H7 (cell line): ENCODE results near the gene GPR158. TPM values are rescaled to one million over a fixed set of nuclear protein-coding genes. Genes with fewer than 3 reads are reported as not detected.
A peak's percentile ranks its signal among the peaks of the same experiment; 100 is the strongest.

Source experiments
- DNase-seq: peaks from one replicate; pipeline ENCODE4 v3.0.0; 2012
- H3K27me3 ChIP-seq: 2 replicates; pipeline ENCODE4 v1.6.0; 2011; ENCODE audit warnings: mild to moderate bottlenecking, low read length; ENCODE audit not compliant: control insufficient read depth, insufficient read depth
- H3K36me3 ChIP-seq: replicated peaks from 2 replicates; pipeline ENCODE4 v1.5.1; 2011; ENCODE audit warnings: low read length; ENCODE audit not compliant: control insufficient read depth, insufficient read depth
- H3K4me3 ChIP-seq: 2 replicates; pipeline ENCODE4 v1.5.1; 2011; ENCODE audit warnings: low read depth, mild to moderate bottlenecking, control low read depth, low read length, moderate library complexity; ENCODE audit not compliant: insufficient read depth
- total RNA-seq: library from RNA; depleted of rRNA; stranded (reverse); fragments of >200 nt; shearing (Covaris generic); gene quantifications from 2 replicates; pipeline ENCODE4 v1.2.3, GENCODE V29; 2014

The GPR158 gene
- total RNA-seq, 1 experiment from 2014 or later, result 0.35 TPM

DNA sequence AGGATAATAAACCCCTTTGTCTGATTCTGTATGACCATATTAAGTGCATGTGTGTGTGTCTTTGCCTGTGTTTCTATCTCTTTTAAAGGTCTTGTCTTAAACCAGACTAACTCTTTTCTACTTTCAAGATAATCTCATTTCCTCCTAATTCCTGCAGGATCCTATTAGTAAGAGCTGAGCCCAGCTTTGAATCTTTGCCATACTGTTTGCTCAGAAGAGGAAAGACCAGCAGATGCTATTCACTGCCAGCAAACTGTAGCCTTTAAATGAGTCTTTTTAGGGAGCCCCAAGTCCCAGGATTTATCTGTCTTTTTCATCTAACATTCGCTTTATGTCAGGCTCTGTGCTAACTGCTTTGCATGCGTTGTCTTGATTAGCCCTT lies 2.9 kb downstream of the GPR158 start:
- peaks cover 29% of the 10 kb centered on the region for H3K27me3 ChIP-seq
- DNase-seq, result no peak
- no peak overlapping the region for H3K4me3 ChIP-seq
- H3K36me3 ChIP-seq, result no peaks in the 10 kb centered on the region

DNA sequence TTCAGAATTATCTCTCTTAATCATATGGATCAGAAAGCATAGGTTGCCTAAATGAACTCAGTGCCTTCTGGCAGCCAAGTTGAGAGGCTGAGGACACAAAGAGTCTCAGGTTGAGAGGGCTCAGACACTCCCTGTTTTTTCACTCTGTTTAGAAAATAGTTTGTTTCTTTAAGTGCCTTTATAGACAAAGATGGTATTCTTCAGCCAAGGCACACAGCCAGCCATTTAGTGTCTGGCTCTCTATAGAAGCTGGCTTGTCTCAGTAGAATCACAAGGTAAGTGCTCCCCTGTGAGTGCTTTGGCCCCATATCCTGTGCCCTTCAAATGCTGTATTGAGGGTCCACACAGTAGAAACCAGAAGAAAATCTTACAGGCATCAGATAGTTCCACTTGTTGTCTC lies 3.6 kb downstream of the GPR158 start:
- H3K36me3 ChIP-seq, result no peaks in the 10 kb centered on the region
- H3K4me3 ChIP-seq, result no peak overlapping the region
- DNase-seq, result no peak
- H3K27me3 ChIP-seq, result peaks cover 28% of the 10 kb centered on the region

DNA sequence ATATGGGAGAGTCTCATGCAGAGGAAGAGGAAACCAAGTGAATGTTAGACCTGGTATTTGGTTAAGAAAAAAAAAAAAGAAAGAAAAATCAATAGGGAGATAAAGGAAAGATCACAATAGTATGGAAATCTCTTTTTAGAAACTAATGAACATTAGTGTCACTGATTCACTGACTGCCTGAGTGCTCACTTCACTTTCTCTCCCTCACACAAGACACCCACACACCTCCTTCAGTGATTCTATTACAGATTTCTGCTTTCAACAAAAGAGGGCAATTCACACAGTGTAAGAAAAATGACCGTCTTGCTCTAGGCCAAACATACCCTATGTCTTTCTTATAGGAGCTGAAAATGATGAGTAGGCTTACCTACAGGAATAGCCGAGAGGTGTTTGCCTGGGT lies 6.0 kb downstream of the GPR158 start:
- Histone ChIP-seq H3K4me3 (no peak overlapping the region), H3K36me3 (no peaks in the 10 kb centered on the region), H3K27me3 (peaks cover 15% of the 10 kb centered on the region)
- DNase-seq, result no peak

DNA sequence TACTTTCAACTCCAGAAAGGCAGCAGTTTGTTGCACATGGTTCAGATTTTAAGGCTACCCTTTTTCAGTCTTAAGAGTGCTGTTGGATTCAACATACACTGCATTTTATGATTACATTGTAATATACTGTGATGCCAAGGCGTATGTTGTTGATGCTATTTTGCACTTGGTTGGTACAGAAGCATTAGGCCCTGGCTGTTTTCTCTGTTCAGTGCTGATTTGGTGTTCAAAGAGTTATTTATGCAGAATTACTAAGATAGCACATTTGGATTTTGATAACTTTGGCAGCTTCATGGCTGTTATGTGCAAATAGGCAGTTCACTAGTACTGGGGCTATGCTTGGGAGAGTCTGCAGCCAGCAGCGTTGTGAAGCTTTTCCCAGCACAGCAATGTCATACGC lies 7.8 kb downstream of the GPR158 start:
- Histone ChIP-seq H3K36me3 (no peaks in the 10 kb centered on the region), H3K4me3 (no peak overlapping the region), H3K27me3 (no peaks in the 10 kb centered on the region)
- DNase-seq, result no peak

DNA sequence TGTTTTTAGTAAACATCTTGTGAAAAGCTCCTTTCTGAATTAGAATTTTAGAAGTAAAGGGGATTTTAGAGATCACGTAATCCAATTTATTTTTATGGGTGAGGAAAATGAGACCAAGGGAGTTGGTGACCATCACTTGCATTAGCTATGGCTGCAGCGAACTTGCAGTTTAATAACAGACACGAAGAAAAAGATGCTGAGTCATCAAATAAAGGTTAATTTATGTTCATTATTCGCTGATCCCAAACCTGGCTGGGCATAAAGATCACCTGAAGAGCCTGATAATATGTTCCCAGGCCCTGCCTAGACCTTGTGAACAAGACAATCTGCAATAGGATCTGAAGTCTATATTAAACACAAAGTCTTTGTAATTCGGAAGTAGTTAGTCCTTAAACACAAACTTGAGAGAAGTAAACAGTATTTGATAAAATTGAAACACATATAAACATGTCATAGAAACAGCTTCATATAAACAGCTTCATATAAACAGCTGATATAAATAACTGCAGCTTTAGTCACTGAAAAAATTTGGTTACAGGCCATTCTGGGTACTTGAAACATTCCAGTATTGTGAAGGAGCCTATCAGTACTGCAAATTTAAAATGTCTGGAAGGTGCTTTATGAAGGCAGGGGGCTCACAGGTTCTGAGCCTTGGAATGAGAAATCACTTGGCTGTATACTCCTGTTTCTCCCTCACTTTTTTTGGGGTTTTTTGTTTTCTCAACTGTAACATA lies 16.5 kb downstream of the GPR158 start:
- H3K4me3 ChIP-seq, result no peak overlapping the region
- no peaks in the 10 kb centered on the region for H3K36me3 ChIP-seq
- no peaks in the 10 kb centered on the region for H3K27me3 ChIP-seq
- no peak for DNase-seq

DNA sequence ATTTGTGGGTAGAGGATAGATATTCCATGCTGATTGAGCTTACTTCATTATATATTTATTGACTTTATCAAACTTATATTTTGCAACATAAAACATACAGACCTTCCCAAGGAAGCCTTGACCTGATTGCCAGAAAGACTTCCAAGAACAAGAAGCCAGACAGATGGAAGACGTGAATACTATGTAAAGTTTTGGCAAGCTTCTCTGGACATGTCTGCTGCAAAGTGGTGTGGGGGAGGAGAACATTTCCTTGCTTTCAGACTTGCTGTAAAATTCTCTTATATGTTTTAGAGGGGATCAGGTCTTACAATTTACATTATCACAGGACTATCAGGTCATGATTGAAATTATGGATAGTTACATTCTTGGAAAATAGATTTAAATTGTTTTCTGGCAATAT lies 23.4 kb downstream of the GPR158 start:
- Histone ChIP-seq H3K27me3 (no peaks in the 10 kb centered on the region), H3K4me3 (no peak overlapping the region), H3K36me3 (no peaks in the 10 kb centered on the region)
- DNase-seq, result no peak

DNA sequence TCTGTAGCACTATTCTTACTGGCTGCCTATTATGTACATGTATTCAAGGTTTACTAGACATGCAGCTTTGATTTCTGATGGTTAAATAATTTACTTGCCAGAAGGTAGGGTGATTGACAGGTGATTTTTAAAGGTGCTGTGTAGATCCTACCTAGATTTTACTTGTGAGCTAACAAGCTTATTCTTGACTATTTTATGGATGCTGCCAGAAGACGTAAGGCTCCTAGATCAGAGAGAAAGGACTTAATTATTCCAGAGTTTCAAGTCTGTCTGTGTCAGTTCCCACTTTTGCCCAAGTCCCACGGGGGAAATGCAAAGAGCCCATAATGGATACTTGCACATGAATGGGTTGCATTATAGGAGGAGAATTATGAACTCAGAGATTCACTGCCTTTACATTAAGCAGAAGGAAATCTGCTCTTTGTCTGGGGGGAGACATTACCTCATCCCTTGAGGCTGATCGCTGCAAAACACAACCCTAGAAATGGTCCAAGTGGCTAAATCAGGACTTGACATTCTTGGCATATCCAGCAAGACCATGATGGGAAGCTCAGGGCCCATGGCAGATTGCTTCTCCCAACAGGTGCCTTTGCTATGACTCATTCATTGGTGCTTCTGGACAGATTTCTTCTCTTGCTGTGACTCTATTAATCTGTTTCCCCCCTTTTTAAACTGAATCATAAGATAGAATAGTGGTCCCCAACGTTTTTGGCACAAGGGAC lies 32.1 kb downstream of the GPR158 start:
- no peak for DNase-seq
- no peaks in the 10 kb centered on the region for H3K27me3 ChIP-seq
- H3K36me3 ChIP-seq, result no peaks in the 10 kb centered on the region
- no peak overlapping the region for H3K4me3 ChIP-seq

DNA sequence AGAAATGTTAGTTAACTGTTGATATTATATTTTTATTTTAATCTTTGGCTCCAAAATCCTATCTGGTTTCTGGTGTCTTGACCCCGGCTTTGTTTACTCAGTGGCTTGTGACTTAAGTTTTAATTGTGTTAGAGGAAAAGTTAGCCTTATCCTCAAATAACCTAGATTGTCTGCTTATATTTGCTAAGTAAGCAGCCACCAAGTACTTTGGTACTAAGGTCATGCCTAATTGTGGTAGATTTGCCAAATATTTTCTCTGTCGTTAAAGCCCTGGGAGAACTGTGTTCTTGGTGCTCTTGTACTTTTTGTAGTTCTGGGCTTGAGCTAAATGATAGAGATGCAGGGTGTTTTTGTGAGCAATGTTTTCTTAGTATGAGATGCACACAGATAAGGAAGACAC lies 34.8 kb downstream of the GPR158 start:
- no peak overlapping the region for H3K4me3 ChIP-seq
- no peaks in the 10 kb centered on the region for H3K27me3 ChIP-seq
- no peak for DNase-seq
- no peaks in the 10 kb centered on the region for H3K36me3 ChIP-seq

DNA sequence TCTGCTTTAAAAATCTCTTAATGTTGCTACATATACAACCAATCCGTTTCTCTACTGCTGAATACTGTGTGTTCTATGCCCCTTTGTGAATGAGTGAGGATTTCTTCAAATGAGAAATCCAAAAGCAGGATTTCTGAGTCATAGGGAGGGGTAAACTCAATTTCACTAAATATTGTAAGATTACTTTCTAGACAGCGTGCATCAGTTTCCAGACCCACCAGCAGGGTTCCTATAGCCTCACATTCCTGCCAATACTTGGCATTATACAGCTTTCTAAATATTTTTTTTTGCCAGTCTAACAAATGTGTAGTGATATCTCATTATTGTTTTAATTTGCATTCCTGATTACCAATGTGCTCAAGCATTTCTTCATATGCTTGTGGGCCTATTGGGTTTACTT lies 35.5 kb downstream of the GPR158 start:
- DNase-seq, result no peak
- H3K4me3 ChIP-seq, result no peak overlapping the region
- no peaks in the 10 kb centered on the region for H3K27me3 ChIP-seq
- H3K36me3 ChIP-seq, result no peaks in the 10 kb centered on the region

DNA sequence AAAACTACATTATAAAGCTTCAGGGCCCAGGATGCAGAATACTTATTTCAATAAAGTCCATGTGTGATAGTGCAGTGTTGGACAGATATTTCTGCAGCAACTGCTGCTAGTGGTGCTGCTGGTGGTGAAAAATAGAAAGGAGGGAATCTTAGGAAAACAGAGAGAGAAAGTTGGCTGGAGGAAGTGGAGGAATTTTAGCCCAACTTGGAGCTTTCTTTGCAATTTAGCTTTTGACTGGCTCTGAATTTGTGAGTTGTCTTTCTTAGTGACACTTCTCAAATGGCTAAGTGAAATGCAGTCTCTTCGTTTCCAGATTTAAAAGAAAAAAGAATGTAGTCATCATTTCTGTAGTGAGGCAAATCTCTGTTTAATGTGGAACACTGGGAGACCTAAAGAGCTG lies 45.4 kb downstream of the GPR158 start:
- DNase-seq, result no peak
- H3K27me3 ChIP-seq, result no peaks in the 10 kb centered on the region
- H3K4me3 ChIP-seq, result no peak overlapping the region
- no peaks in the 10 kb centered on the region for H3K36me3 ChIP-seq

DNA sequence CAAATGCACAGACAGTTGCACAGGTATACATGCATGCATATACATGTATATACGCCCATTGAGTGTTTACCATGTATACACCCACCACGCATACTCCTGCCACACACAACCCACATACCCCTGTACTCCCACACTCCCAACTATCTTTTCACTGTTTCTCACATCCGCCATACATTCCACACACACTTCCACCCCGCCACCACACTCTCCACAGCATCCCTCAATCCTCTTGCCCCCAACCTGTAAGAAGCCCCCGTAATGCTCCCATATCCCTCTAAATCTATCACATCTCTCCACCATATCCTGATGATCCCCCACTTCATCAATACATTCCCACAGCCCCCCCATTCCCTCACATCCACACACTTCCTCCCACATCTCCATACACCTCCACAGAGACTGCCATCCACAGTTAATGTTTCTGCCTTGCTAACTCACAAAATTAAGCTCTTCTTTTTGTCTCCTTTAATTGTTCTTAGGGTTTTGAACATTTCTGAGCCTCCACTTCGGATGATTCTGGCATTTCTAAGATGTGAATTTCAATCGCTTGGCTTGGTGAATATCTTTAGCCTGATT lies 47.4 kb downstream of the GPR158 start:
- Histone ChIP-seq H3K4me3 (no peak overlapping the region), H3K36me3 (no peaks in the 10 kb centered on the region), H3K27me3 (no peaks in the 10 kb centered on the region)
- DNase-seq, result no peak

DNA sequence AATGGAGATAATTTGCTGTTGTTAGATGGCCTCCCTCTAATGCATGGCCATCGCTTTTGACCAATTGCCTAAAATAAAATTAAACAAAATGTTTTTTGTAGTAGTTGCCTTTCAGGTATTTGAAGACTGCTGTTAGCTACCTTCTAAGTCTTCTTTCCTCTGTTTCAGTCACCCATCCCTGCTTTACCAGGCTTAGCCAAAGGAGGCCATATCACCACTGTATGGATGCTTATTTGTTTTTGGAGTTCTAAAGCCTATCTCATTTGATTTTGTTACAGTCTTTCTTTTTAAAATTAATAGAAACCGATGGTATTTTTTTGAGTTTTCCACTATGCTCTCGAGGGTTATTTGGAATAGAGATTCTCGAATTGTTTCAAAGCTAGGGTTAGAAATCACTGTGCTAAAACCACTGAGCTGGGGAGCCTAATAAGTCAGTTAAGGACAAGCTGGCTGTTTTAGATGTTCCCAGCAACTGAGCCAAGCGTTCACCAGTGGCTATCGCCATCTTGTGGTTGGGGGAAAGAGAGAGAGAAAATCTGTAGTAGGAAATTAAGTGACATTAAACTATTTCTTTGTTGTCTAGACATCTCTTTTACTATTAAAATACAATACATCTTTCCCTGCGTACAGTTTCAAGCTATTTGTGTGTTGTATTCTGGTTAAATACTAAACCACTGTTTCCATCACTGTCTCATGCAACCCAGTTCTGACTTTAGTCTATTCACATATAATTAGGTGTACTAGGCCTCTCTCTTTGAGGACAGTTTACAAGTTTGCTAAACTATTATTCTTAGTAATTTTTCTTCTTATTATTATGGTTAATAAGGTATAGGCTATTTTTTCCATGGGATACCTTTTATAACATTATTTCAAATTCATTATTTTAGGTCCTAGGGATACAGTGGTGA lies 52.2 kb downstream of the GPR158 start:
- H3K4me3 ChIP-seq, result no peak overlapping the region
- H3K36me3 ChIP-seq, result no peaks in the 10 kb centered on the region
- H3K27me3 ChIP-seq, result no peaks in the 10 kb centered on the region
- DNase-seq, result peak; percentile 27

DNA sequence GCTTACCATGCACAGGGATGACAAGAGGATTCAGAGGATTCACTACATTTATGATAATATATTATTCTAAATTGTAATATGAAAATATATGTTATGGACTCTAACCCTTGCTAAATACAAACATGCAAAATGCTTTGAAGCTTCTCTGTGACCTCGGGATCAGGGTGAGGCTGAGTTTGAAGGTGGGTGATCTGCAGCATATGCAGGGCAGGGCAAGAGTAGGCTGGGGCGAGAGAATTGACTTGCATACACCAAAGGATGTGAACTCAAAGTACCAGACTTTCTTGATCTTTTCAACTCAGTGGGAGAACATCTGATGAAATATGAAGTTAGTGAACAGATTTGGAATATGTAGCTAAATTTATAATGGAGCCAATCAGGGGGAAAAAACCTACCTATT lies 57.0 kb downstream of the GPR158 start:
- no peaks in the 10 kb centered on the region for H3K27me3 ChIP-seq
- no peak overlapping the region for H3K4me3 ChIP-seq
- no peak for DNase-seq
- H3K36me3 ChIP-seq, result no peaks in the 10 kb centered on the region

DNA sequence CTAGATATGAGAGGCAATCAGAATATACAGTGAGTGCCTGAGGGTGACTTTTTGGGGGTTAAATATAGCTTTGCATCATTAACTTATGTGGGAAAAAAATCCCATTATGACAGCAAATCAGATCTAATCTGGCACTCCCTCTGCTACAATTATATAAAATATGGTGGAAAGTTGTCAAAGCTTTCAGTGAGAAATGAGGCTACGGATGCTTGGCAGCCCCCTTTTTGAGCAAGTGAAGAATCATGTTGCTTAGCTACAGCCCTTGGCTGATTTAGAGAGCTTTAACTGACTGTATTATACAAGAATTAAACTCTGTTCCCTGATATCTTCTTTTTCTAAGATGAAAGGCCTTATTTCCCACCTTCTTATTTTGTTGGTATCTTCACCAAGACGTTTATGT lies 57.4 kb downstream of the GPR158 start:
- Histone ChIP-seq H3K36me3 (no peaks in the 10 kb centered on the region), H3K4me3 (no peak overlapping the region), H3K27me3 (no peaks in the 10 kb centered on the region)
- no peak for DNase-seq
